HL-60/S4 treated with retinoic acid at 250 ng/mL for 4 days and 3 days (cell line): ENCODE data around the gene SCD5.
"Not testable (repeated sequence)": the region's sequence is repeated elsewhere in the genome, so short reads cannot be mapped to it uniquely, and the experiment has no call there.

ENCODE experiments used
- in situ Hi-C: fragments of 300-500 bp; cut with MboI; formaldehyde crosslinking; loops from 2 replicates; pipeline ENCODE4 v1.7.0; 2022; ENCODE audit warnings: low sequenced_read_pairs

The SCD5 gene

GRCh38 chr4:82798168-82799005, at the start of gene SCD5:
SCD5 (minus strand) TSS chr4:82798796; CDS start chr4:82798537, 259 bp downstream.
- in situ Hi-C loops, result no loop called here

- in situ Hi-C loops, result no loop called here
Measured at GRCh38 chr4:82842593-82842992, 44.0 kb upstream of the SCD5 start.

- in situ Hi-C loops, result no loop called here
Measured at GRCh38 chr4:82839624-82840023, 41.0 kb upstream of the SCD5 start.

- in situ Hi-C loops, result no loop called here
Measured at GRCh38 chr4:82833696-82834313, 35.2 kb upstream of the SCD5 start.

GRCh38 chr4:82833060-82833459, 34.5 kb upstream of the SCD5 start:
- in situ Hi-C loops, result not testable (repeated sequence)

- in situ Hi-C loops, result no loop called here
Measured at GRCh38 chr4:82825425-82825824, 26.8 kb upstream of the SCD5 start.

GRCh38 chr4:82823062-82823461, 24.5 kb upstream of the SCD5 start:
- in situ Hi-C loops, result no loop called here

- in situ Hi-C loops, result no loop called here
Measured at GRCh38 chr4:82820689-82821088, 22.1 kb upstream of the SCD5 start.

- in situ Hi-C loops, result no loop called here
Measured at GRCh38 chr4:82818664-82819662, 20.4 kb upstream of the SCD5 start.

GRCh38 chr4:82816874-82817273, 18.3 kb upstream of the SCD5 start:
- in situ Hi-C loops, result not testable (repeated sequence)

- in situ Hi-C loops, result no loop called here
Measured at GRCh38 chr4:82814034-82814433, 15.4 kb upstream of the SCD5 start.

- in situ Hi-C loops, result no loop called here
Measured at GRCh38 chr4:82811838-82812341, 13.3 kb upstream of the SCD5 start.

- in situ Hi-C loops, result no loop called here
Measured at GRCh38 chr4:82811392-82811791, 12.8 kb upstream of the SCD5 start.

- in situ Hi-C loops, result no loop called here
Measured at GRCh38 chr4:82810176-82810575, 11.6 kb upstream of the SCD5 start.

GRCh38 chr4:82809619-82810018, 11.0 kb upstream of the SCD5 start:
- in situ Hi-C loops, result no loop called here

- in situ Hi-C loops, result no loop called here
Measured at GRCh38 chr4:82803746-82804145, 5.2 kb upstream of the SCD5 start.

- in situ Hi-C loops, result no loop called here
Measured at GRCh38 chr4:82802911-82803310, 4.3 kb upstream of the SCD5 start.

GRCh38 chr4:82801910-82802521, 3.4 kb upstream of the SCD5 start:
- in situ Hi-C loops, result no loop called here

- in situ Hi-C loops, result no loop called here
Measured at GRCh38 chr4:82799006-82799881, 648 bp upstream of the SCD5 start.
